Endothelial cell (in vitro differentiated cells): ENCODE measurements around the gene STARD13. TPM values are rescaled to one million over a fixed set of nuclear protein-coding genes. Genes with fewer than 3 reads are reported as not detected.

Source experiments
- DNase-seq: peaks from one replicate; pipeline ENCODE4 v3.0.0; 2021; ENCODE audit warnings: low spot score
- H3K27ac Mint-ChIP-seq: one replicate; pipeline ENCODE4 v1.8.0; 2021; ENCODE audit warnings: mixed read lengths, inconsistent platforms; ENCODE audit not compliant: unreplicated experiment
- H3K27me3 Mint-ChIP-seq: one replicate; pipeline ENCODE4 v1.8.0; 2021; ENCODE audit warnings: mild to moderate bottlenecking, moderate library complexity, mixed read lengths, inconsistent platforms; ENCODE audit not compliant: unreplicated experiment
- H3K36me3 Mint-ChIP-seq: one replicate; pipeline ENCODE4 v1.8.0; 2021; ENCODE audit warnings: mild to moderate bottlenecking, low read depth, mixed read lengths, inconsistent platforms; ENCODE audit not compliant: unreplicated experiment
- H3K4me1 Mint-ChIP-seq: one replicate; pipeline ENCODE4 v1.8.0; 2021; ENCODE audit warnings: mild to moderate bottlenecking, mixed read lengths, inconsistent platforms; ENCODE audit not compliant: unreplicated experiment
- H3K4me3 Mint-ChIP-seq: one replicate; pipeline ENCODE4 v1.8.0; 2021; ENCODE audit warnings: mild to moderate bottlenecking, mixed read lengths, inconsistent platforms; ENCODE audit not compliant: unreplicated experiment
- H3K9me3 Mint-ChIP-seq: one replicate; pipeline ENCODE4 v1.8.0; 2021; ENCODE audit warnings: mixed read lengths, inconsistent platforms; ENCODE audit not compliant: unreplicated experiment
- CTCF ChIP-seq: fragments of 200-600 bp; sonication (generic); IDR thresholded peaks from one replicate; pipeline ENCODE4 v1.5.0; 2021; ENCODE audit warnings: antibody characterized with exemption; ENCODE audit not compliant: unreplicated experiment
- total RNA-seq: library from RNA; stranded (reverse); fragmentation: NEBNext Ultra II Directional; extraction: Animal tissue kit (Norgen Biotek cat#: 25700); gene quantifications from one replicate; pipeline ENCODE4 v1.2.1, GENCODE V29; 2021; ENCODE audit not compliant: unreplicated experiment

The STARD13 gene
- total RNA-seq, 1 donor from 2014 or later = 63.8 TPM

- Mint-ChIP-seq H3K4me3 (no peak overlapping the region), H3K36me3 (peaks cover 11% of the 10 kb centered on the region), H3K4me1 (peaks cover 3% of the 10 kb centered on the region), H3K27ac (no peak overlapping the region), H3K9me3 (no peaks in the 10 kb centered on the region), H3K27me3 (no peaks in the 10 kb centered on the region)
- no peak for TF ChIP-seq CTCF
- no peak for DNase-seq
These were observed 11.4 kb upstream of the STARD13 start for GRCh38 chr13:33296793-33297425.

GRCh38 chr13:33292712-33293111 lies 7.2 kb upstream of the STARD13 start:
- peaks cover 5% of the 10 kb centered on the region for H3K4me1 Mint-ChIP-seq
- TF ChIP-seq CTCF = no peak
- DNase-seq = no peak
- peaks cover 17% of the 10 kb centered on the region for H3K36me3 Mint-ChIP-seq
- H3K27me3 Mint-ChIP-seq = peaks cover 4% of the 10 kb centered on the region
- H3K4me3 Mint-ChIP-seq = no peak overlapping the region
- no peaks in the 10 kb centered on the region for H3K9me3 Mint-ChIP-seq
- H3K27ac Mint-ChIP-seq = no peak overlapping the region

GRCh38 chr13:33290421-33290965 lies 4.9 kb upstream of the STARD13 start:
- Mint-ChIP-seq H3K27ac (no peak overlapping the region), H3K4me1 (peaks cover 16% of the 10 kb centered on the region), H3K36me3 (peaks cover 20% of the 10 kb centered on the region), H3K9me3 (no peaks in the 10 kb centered on the region), H3K27me3 (peaks cover 5% of the 10 kb centered on the region), H3K4me3 (no peak overlapping the region)
- DNase-seq = no peak
- TF ChIP-seq CTCF = no peak

- no peak for DNase-seq
- H3K27me3 Mint-ChIP-seq = peaks cover 6% of the 10 kb centered on the region
- H3K27ac Mint-ChIP-seq = no peak overlapping the region
- H3K36me3 Mint-ChIP-seq = peaks cover 17% of the 10 kb centered on the region
- H3K4me1 Mint-ChIP-seq = peaks cover 22% of the 10 kb centered on the region
- no peak overlapping the region for H3K4me3 Mint-ChIP-seq
- TF ChIP-seq CTCF = no peak
- no peaks in the 10 kb centered on the region for H3K9me3 Mint-ChIP-seq
These were observed 4.4 kb upstream of the STARD13 start for GRCh38 chr13:33289966-33290365.

- Mint-ChIP-seq H3K27me3 (peaks cover 6% of the 10 kb centered on the region), H3K36me3 (peaks cover 9% of the 10 kb centered on the region), H3K9me3 (no peaks in the 10 kb centered on the region), H3K4me3 (no peak overlapping the region), H3K4me1 (peaks cover 30% of the 10 kb centered on the region), H3K27ac (no peak overlapping the region)
- TF ChIP-seq CTCF = no peak
- no peak for DNase-seq
These were observed 1.8 kb upstream of the STARD13 start for GRCh38 chr13:33287142-33287882.
